Right lobe of liver (tissue), 6 donors: ENCODE measurements around the gene SETBP1. TPM values are rescaled to one million over a fixed set of nuclear protein-coding genes. Genes with fewer than 3 reads are reported as not detected.
"Not testable (repeated sequence)": the region's sequence is repeated elsewhere in the genome, so short reads cannot be mapped to it uniquely, and the experiment has no call there.

Experiments used
- ATAC-seq, 4 donors: fragments of 200-7000 bp; cut with Tn5 transposase; one replicate each; pipeline ENCODE4 v1.9.1; 2020; ENCODE audit warnings: mild to moderate bottlenecking in 4 of 4, moderate library complexity in 4 of 4
- DNase-seq, 3 donors: peaks; one replicate each; pipeline ENCODE4 v3.0.0-alpha.2; 2020
- H3K27ac ChIP-seq, 3 donors: fragments of 200-600 bp; one replicate each; pipeline ENCODE4 v1.8.0; 2022
- H3K27me3 ChIP-seq, 2 donors: fragments of 200-600 bp; one replicate each; pipeline ENCODE4 v1.8.0; 2022
- H3K36me3 ChIP-seq, 4 donors: fragments of 200-600 bp; sonication (generic) in 1 of 4; one replicate each; pipeline versions ENCODE4 v1.5.1 to v1.8.0; 2017 to 2022; ENCODE audit warnings: control low read depth in 1 of 4
- H3K4me1 ChIP-seq, 4 donors: fragments of 200-600 bp; sonication (generic) in 1 of 4; one replicate each; pipeline versions ENCODE4 v1.5.1 to v1.8.0; 2017 to 2022; ENCODE audit warnings: control low read depth in 1 of 4
- H3K4me3 ChIP-seq, 3 donors: fragments of 200-600 bp; one replicate each; pipeline ENCODE4 v1.8.0; 2022
- H3K9me3 ChIP-seq, 4 donors: fragments of 200-600 bp; sonication (generic) in 1 of 4; one replicate each; pipeline versions ENCODE4 v1.5.1 to v1.8.0; 2017 to 2022; ENCODE audit warnings: control low read depth in 1 of 4
- POLR2A ChIP-seq: fragments of 450-650 bp; IDR thresholded peaks from one replicate; pipeline ENCODE4 v1.6.1; 2017; ENCODE audit warnings: antibody characterized with exemption, mild to moderate bottlenecking
- WGBS: methylation state at CpG from one replicate; pipeline ENCODE4 v1.1.6; 2018; ENCODE audit warnings: low coverage, low lambda C conversion rate; ENCODE audit not compliant: insufficient coverage; ENCODE audit errors: missing lambda C conversion rate; 5-methylcytosine and 5-hydroxymethylcytosine counted together
- intact Hi-C, 2 donors: fragments of 100-400 bp; cut with DNase I; formaldehyde crosslinking; loops; one replicate each; pipeline versions ENCODE4 v1.11.2 to v1.14.1; 2022
- total RNA-seq, 6 experiments: library from RNA; depleted of rRNA in 2 of 6; stranded (reverse); fragments of >200 nt in 2 of 6; fragmentation: NEBNext Ultra II Directional in 3 of 6; extraction: Animal tissue kit (Norgen Biotek cat#: 25700) in 3 of 6; gene quantifications; one replicate each; pipeline versions ENCODE4 v1.1.0 to v1.2.4, GENCODE V29; 2016 to 2023
- TF ChIP-seq, protein P1 (sequence below), 4 donors: fragments of 200-600 bp in 3 of 4; fragments of 450-650 bp in 1 of 4; IDR thresholded peaks; one replicate each; pipeline versions ENCODE4 v1.5.1 to v1.8.0; 2016 to 2022; ENCODE audit warnings: antibody characterized with exemption in 4 of 4, mild to moderate bottlenecking in 2 of 4
- donor health status: DM: no; HTN: yes; CAD: no.
- donor health status: DM: no; HTN: no; CAD: no.
- donor health status: DM: no; HTN: no; CAD: no.
- donor health status: DM: no; HTN: yes; CAD: no.
- donor health status: DM: no; HTN: yes; CAD: no.

The SETBP1 gene
- total RNA-seq, 6 experiments from 2014 or later, result 14.3 to 29.1 (median 16.6) TPM

DNA sequence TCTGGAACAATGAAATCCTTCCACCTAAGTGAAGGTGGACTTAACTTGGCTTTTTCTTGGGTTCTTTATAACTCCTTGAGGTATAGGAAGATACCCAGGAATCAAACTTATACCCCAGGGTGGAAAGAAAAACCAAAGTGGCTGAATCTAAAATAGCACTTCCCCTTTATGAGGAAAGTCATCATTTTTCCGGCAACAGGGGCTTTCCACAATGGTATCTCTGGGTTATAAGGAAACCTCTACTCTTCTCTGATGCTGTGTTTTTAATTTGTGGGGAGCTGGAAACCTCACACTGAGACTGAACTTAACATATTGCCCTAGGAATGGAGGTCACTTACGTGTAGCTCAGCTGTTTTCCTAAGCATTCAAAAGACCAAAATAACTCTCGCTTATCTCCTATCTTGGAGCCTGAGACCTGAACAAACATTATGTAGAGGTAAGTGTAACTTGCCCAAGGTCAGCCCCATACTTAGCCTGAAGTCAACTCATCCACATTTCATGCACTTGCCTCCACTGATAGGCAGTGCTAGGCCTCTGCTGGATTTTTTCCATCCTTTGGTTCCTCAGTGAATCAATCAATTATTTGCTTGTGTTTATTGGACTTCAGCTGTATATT is 117.9 kb downstream of the SETBP1 start:
- peak overlapping the region in 1 of 3 donors; percentile 29 for H3K27ac ChIP-seq
- peaks cover 0 to 43% (median 5%) of the 10 kb centered on the region in 4 donors for H3K4me1 ChIP-seq
- H3K27me3 ChIP-seq, result no peaks in the 10 kb centered on the region
- intact Hi-C loops, result no loop called here
- ATAC-seq (peak in 3 of 4 donors; percentile 26 to 44 (median 28)), DNase-seq (no peak)
- no peaks in the 10 kb centered on the region for H3K36me3 ChIP-seq
- no peak overlapping the region for H3K4me3 ChIP-seq
- TF ChIP-seq, protein P1, sequence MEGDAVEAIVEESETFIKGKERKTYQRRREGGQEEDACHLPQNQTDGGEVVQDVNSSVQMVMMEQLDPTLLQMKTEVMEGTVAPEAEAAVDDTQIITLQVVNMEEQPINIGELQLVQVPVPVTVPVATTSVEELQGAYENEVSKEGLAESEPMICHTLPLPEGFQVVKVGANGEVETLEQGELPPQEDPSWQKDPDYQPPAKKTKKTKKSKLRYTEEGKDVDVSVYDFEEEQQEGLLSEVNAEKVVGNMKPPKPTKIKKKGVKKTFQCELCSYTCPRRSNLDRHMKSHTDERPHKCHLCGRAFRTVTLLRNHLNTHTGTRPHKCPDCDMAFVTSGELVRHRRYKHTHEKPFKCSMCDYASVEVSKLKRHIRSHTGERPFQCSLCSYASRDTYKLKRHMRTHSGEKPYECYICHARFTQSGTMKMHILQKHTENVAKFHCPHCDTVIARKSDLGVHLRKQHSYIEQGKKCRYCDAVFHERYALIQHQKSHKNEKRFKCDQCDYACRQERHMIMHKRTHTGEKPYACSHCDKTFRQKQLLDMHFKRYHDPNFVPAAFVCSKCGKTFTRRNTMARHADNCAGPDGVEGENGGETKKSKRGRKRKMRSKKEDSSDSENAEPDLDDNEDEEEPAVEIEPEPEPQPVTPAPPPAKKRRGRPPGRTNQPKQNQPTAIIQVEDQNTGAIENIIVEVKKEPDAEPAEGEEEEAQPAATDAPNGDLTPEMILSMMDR (IDR thresholded peaks at IDR 0.05), result no peak
- no peak for TF ChIP-seq POLR2A
- no peaks in the 10 kb centered on the region for H3K9me3 ChIP-seq
- 21% methylated on average over 3 of the region's 3 CpGs for WGBS

DNA sequence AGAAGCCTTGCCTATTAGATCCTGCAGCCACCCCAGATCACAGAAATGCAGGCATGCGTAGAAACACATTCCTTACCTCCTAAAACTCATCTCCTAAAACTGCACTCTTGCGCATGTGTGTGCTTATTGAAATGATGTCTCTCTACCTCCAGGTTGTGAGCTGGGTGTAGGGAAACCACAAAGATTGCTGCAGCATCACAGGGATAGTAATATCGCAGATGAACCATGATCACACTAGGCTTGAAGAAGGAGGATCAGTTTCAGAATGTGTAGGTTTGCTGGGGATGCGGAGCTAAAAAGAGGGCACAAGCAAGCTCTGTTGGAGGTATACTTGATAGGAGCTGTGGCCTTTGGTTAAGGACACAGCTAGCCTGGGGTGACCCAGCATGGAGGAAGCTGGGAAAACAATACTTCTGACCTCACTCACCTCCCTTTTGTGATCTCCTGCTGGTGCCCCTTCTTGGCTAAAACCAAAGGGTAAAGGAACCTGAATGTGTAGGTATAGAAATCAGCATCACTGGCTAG is 118.8 kb downstream of the SETBP1 start:
- ATAC-seq (no peak), DNase-seq (no peak)
- no peaks in the 10 kb centered on the region for H3K27me3 ChIP-seq
- H3K9me3 ChIP-seq, result no peaks in the 10 kb centered on the region
- TF ChIP-seq, protein P1 (IDR thresholded peaks at IDR 0.05), result no peak
- no peak for TF ChIP-seq POLR2A
- H3K4me1 ChIP-seq, result peaks cover 0 to 43% (median 5%) of the 10 kb centered on the region in 4 donors
- H3K36me3 ChIP-seq, result no peaks in the 10 kb centered on the region
- no peak overlapping the region for H3K4me3 ChIP-seq
- intact Hi-C loops, result no loop called here
- WGBS, result 84% methylated on average over 4 of the region's 4 CpGs
- H3K27ac ChIP-seq, result peak overlapping the region in 1 of 3 donors; percentile 29

DNA sequence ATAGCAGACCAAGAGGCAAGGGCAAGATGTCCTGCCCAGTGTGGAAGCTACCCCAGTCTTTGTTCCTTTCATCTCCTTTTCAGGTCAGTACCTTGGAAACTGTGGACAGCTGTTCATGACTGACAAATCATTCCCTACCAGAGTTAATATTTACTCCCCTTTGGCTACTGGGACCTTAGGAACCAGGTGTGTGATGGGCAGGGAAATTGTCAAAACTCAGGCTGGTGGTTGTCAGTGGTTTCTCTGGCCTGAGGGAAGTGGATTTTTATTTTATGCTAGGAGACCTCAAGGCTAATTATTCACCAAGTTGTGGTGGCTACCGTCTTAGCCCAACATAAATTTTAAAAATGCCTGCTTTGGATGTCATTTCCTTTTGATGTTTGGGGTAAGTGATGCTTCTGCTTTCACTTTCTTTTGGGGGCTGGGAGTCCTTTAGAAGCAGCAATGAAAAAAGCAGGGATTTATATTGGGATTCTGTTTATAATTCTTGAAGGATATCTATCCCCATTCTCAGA is 119.3 kb downstream of the SETBP1 start:
- H3K36me3 ChIP-seq, result no peaks in the 10 kb centered on the region
- ATAC-seq, result peak in 2 of 4 donors; percentile 13 to 32
- intact Hi-C loops, result no loop called here
- no peaks in the 10 kb centered on the region for H3K27me3 ChIP-seq
- no peaks in the 10 kb centered on the region for H3K9me3 ChIP-seq
- DNase-seq, result no peak
- H3K4me1 ChIP-seq, result peaks cover 0 to 43% (median 5%) of the 10 kb centered on the region in 4 donors
- no peak overlapping the region for H3K27ac ChIP-seq
- H3K4me3 ChIP-seq, result no peak overlapping the region
- TF ChIP-seq, protein P1 (IDR thresholded peaks at IDR 0.05), result no peak
- no peak for TF ChIP-seq POLR2A
- WGBS, result 25% methylated on average over 1 of the region's 1 CpG

DNA sequence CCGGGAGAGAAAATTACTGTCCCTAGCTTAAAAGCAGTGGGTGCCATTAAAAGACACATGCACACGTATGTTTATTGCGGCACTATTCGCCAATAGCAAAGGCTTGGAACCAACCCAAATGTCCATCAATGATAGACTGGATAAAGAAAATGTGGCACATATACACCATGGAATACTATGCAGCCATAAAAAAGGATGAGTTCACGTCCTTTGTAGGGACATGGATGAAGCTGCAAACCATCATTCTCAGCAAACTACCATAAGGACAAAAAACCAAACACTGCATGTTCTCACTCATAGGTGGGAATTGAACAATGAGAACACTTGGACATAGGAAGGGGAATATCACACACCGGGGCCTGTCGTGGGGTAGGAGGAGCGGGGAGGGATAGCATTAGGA is 120.1 kb downstream of the SETBP1 start:
- H3K9me3 ChIP-seq, DNase-seq, intact Hi-C loops, ATAC-seq, H3K4me3 ChIP-seq, H3K36me3 ChIP-seq, H3K27ac ChIP-seq, H3K27me3 ChIP-seq: not testable (repeated sequence)
- peaks cover 0 to 47% (median 5%) of the 10 kb centered on the region in 4 donors for H3K4me1 ChIP-seq
- WGBS, result 96% methylated on average over 7 of the region's 8 CpGs

DNA sequence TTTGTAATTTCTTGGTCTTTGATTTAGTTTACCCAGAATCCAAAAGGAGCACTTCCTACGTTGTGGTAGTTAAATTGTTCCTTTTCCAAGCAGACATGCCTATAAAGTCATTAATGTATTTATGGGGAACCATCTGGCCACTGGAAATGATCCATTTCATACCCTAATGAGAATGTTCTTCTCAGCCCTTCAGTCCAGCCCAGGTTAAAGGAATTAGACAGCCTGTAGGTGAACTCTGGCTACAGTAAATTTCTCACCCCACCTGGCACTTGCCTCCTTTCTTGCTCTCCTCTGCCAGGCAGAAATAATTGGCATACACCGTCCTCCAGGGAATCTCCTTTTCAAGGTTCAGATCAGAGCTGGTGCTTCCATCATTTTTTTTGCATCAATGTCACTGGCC is 121.1 kb downstream of the SETBP1 start:
- peaks cover 0 to 53% (median 3%) of the 10 kb centered on the region in 4 donors for H3K4me1 ChIP-seq

More for the DNA sequence above, 121.1 kb downstream of the SETBP1 start:
- no peak for DNase-seq
- no peaks in the 10 kb centered on the region for H3K27me3 ChIP-seq
- H3K36me3 ChIP-seq, result no peaks in the 10 kb centered on the region
- TF ChIP-seq, protein P1 (IDR thresholded peaks at IDR 0.05), result no peak
- no peak for TF ChIP-seq POLR2A
- no peak overlapping the region for H3K27ac ChIP-seq
- H3K9me3 ChIP-seq, result no peaks in the 10 kb centered on the region
- WGBS, result 91% methylated on average over 2 of the region's 2 CpGs
- intact Hi-C loops, result no loop called here
- no peak for ATAC-seq
- no peak overlapping the region for H3K4me3 ChIP-seq
